Stimulated activated CD4-positive, alpha-beta T cell treated with anti-CD3 and anti-CD28 coated beads, Interleukin-12 subunit alpha, Interleukin-12 subunit beta, amount 100 ng/mL, for 24 hours (primary cell): ENCODE data around the gene TBL3.
"Not testable (repeated sequence)": the region's sequence is repeated elsewhere in the genome, so short reads cannot be mapped to it uniquely, and the experiment has no call there.

Experiments
- DNase-seq, 2 experiments: peaks; one replicate each; pipeline ENCODE4 v3.0.0-alpha.2; 2020; ENCODE audit warnings: low read depth in 2 of 2

TBL3 gene

GRCh38 chr16:1971796-1972489 is at the start of gene TBL3:
Gene TBL3 (plus strand): TSS chr16:1972053. CDS start chr16:1972165, 112 bp downstream.
- peak; percentile 93 for DNase-seq

GRCh38 chr16:1922357-1922756 is 49.5 kb upstream of the TBL3 start:
- no peak for DNase-seq

GRCh38 chr16:1923299-1924034 is 48.4 kb upstream of the TBL3 start:
- no peak for DNase-seq

- no peak for DNase-seq
Observed at GRCh38 chr16:1924095-1924494, 47.8 kb upstream of the TBL3 start.

GRCh38 chr16:1926271-1926670 is 45.6 kb upstream of the TBL3 start:
- DNase-seq = no peak

GRCh38 chr16:1929105-1929504 is 42.7 kb upstream of the TBL3 start:
- no peak for DNase-seq

GRCh38 chr16:1929578-1930337 is 42.1 kb upstream of the TBL3 start:
- DNase-seq = peak; percentile 90

GRCh38 chr16:1930338-1930720 is 41.5 kb upstream of the TBL3 start:
- DNase-seq = no peak

GRCh38 chr16:1932050-1933028 is 39.5 kb upstream of the TBL3 start:
- DNase-seq = no peak

GRCh38 chr16:1933097-1933661 is 38.7 kb upstream of the TBL3 start:
- no peak for DNase-seq

- no peak for DNase-seq
Observed at GRCh38 chr16:1936945-1937479, 34.8 kb upstream of the TBL3 start.

- no peak for DNase-seq
Observed at GRCh38 chr16:1938316-1938715, 33.5 kb upstream of the TBL3 start.

GRCh38 chr16:1938910-1939309 is 32.9 kb upstream of the TBL3 start:
- DNase-seq = no peak

GRCh38 chr16:1939833-1940232 is 32.0 kb upstream of the TBL3 start:
- DNase-seq = not testable (repeated sequence)

GRCh38 chr16:1940273-1941161 is 31.3 kb upstream of the TBL3 start:
- DNase-seq = no peak

- no peak for DNase-seq
Observed at GRCh38 chr16:1941162-1942046, 30.4 kb upstream of the TBL3 start.

GRCh38 chr16:1942047-1942809 is 29.6 kb upstream of the TBL3 start:
- no peak for DNase-seq
